NCI-H187 treated with DMSO at 0.1 percent for 48 hours (cell line): ENCODE results near the gene LATS2.

Experiments used
- DNase-seq: peaks from one replicate; lab custom pipeline; 2025; lab: John Stamatoyannopoulos, UW

LATS2 gene

GRCh38 chr13:21061029-21061763 is at the start of gene LATS2:
LATS2 (minus strand) TSS chr13:21061586; CDS start chr13:21046026, 15,560 bp downstream.
- DNase-seq: no peak

GRCh38 chr13:21109168-21109567 is 47.8 kb upstream of the LATS2 start:
- DNase-seq: no peak

GRCh38 chr13:21106089-21106488 is 44.7 kb upstream of the LATS2 start:
- no peak for DNase-seq

- no peak for DNase-seq
These were observed 43.0 kb upstream of the LATS2 start for GRCh38 chr13:21104199-21105019.

GRCh38 chr13:21101865-21102576 is 40.6 kb upstream of the LATS2 start:
- DNase-seq: no peak

GRCh38 chr13:21100994-21101757 is 39.8 kb upstream of the LATS2 start:
- DNase-seq: no peak

- no peak for DNase-seq
These were observed 38.8 kb upstream of the LATS2 start for GRCh38 chr13:21100211-21100610.

GRCh38 chr13:21095311-21095710 is 33.9 kb upstream of the LATS2 start:
- DNase-seq: no peak

- no peak for DNase-seq
These were observed 28.4 kb upstream of the LATS2 start for GRCh38 chr13:21089830-21090229.

GRCh38 chr13:21088534-21088933 is 27.1 kb upstream of the LATS2 start:
- DNase-seq: no peak

GRCh38 chr13:21086929-21087328 is 25.5 kb upstream of the LATS2 start:
- DNase-seq: no peak

GRCh38 chr13:21081926-21082325 is 20.5 kb upstream of the LATS2 start:
- no peak for DNase-seq

GRCh38 chr13:21080593-21080891 is 19.2 kb upstream of the LATS2 start:
- no peak for DNase-seq

GRCh38 chr13:21079761-21080592 is 18.6 kb upstream of the LATS2 start:
- no peak for DNase-seq

GRCh38 chr13:21079221-21079620 is 17.8 kb upstream of the LATS2 start:
- DNase-seq: no peak

- DNase-seq: no peak
These were observed 17.1 kb upstream of the LATS2 start for GRCh38 chr13:21078501-21078900.

- DNase-seq: no peak
These were observed 16.5 kb upstream of the LATS2 start for GRCh38 chr13:21077788-21078353.

- no peak for DNase-seq
These were observed 15.8 kb upstream of the LATS2 start for GRCh38 chr13:21077076-21077787.

- DNase-seq: no peak
These were observed 14.9 kb upstream of the LATS2 start for GRCh38 chr13:21076253-21076652.
